SJSA1 (cell line): ENCODE data around the gene GPATCH1. TPM values are rescaled to one million over a fixed set of nuclear protein-coding genes. Genes with fewer than 3 reads are reported as not detected.
A peak's percentile ranks its signal among the peaks of the same experiment; 100 is the strongest.

Experiments used
- DNase-seq, 2 experiments: peaks; one replicate each; pipeline ENCODE4 v3.0.0-alpha.2; 2015 to 2020; ENCODE audit warnings: low spot score in 2 of 2, low read depth in 1 of 2
- H3K27ac ChIP-seq: fragments of 250-450 bp; sonication (Bioruptor Pico); 2 replicates; pipeline ENCODE4 v1.5.1; 2020; ENCODE audit warnings: mild to moderate bottlenecking, moderate library complexity
- H3K27me3 ChIP-seq: fragments of 250-450 bp; sonication (Bioruptor Pico); replicated peaks from 2 replicates; pipeline ENCODE4 v1.5.1; 2020; ENCODE audit warnings: mild to moderate bottlenecking, moderate library complexity
- H3K36me3 ChIP-seq: fragments of 250-450 bp; sonication (Bioruptor Pico); 2 replicates; pipeline ENCODE4 v1.5.1; 2020; ENCODE audit warnings: mild to moderate bottlenecking
- H3K4me1 ChIP-seq: fragments of 250-450 bp; sonication (Bioruptor Pico); replicated peaks from 2 replicates; pipeline ENCODE4 v1.6.1; 2021; ENCODE audit warnings: mild to moderate bottlenecking
- H3K4me3 ChIP-seq: fragments of 250-450 bp; sonication (Bioruptor Pico); 2 replicates; pipeline ENCODE4 v1.5.1; 2020; ENCODE audit warnings: mild to moderate bottlenecking
- H3K9me3 ChIP-seq: fragments of 250-450 bp; sonication (Bioruptor Pico); replicated peaks from 2 replicates; pipeline ENCODE4 v1.5.1; 2020; ENCODE audit warnings: mild to moderate bottlenecking
- total RNA-seq: library from RNA; depleted of rRNA; stranded (reverse); fragments of >200 nt; shearing (Covaris generic); gene quantifications from 2 replicates; pipeline ENCODE4 v1.2.3, GENCODE V29; 2014; rRNA removed

Gene GPATCH1
- total RNA-seq, 1 experiment from 2014 or later, result 12.1 TPM

GRCh38 chr19:33168528-33168927 is 87.5 kb downstream of the GPATCH1 start:
- no peak overlapping the region for H3K27ac ChIP-seq
- no peaks in the 10 kb centered on the region for H3K36me3 ChIP-seq
- no peak for DNase-seq
- no peaks in the 10 kb centered on the region for H3K9me3 ChIP-seq
- no peaks in the 10 kb centered on the region for H3K27me3 ChIP-seq
- no peak overlapping the region for H3K4me3 ChIP-seq
- peaks cover 11% of the 10 kb centered on the region for H3K4me1 ChIP-seq

GRCh38 chr19:33171222-33171795 is 90.3 kb downstream of the GPATCH1 start:
- DNase-seq, result no peak

GRCh38 chr19:33171916-33172359 is 91.0 kb downstream of the GPATCH1 start:
- no peaks in the 10 kb centered on the region for H3K27me3 ChIP-seq
- H3K9me3 ChIP-seq, result no peaks in the 10 kb centered on the region
- peaks cover 20% of the 10 kb centered on the region for H3K4me1 ChIP-seq
- H3K36me3 ChIP-seq, result peaks cover 5% of the 10 kb centered on the region
- H3K4me3 ChIP-seq, result no peak overlapping the region
- no peak overlapping the region for H3K27ac ChIP-seq
- DNase-seq, result peak; percentile 66 to 73

More at GRCh38 chr19:33171222-33171795, 90.3 kb downstream of the GPATCH1 start:
- no peaks in the 10 kb centered on the region for H3K27me3 ChIP-seq
- H3K9me3 ChIP-seq, result no peaks in the 10 kb centered on the region
- H3K4me1 ChIP-seq, result peaks cover 20% of the 10 kb centered on the region
- H3K4me3 ChIP-seq, result no peak overlapping the region
- peaks cover under 1% of the 10 kb centered on the region for H3K36me3 ChIP-seq
- no peak overlapping the region for H3K27ac ChIP-seq

- Histone ChIP-seq H3K27ac (no peak overlapping the region), H3K27me3 (no peaks in the 10 kb centered on the region), H3K4me1 (peaks cover 30% of the 10 kb centered on the region), H3K36me3 (peaks cover 5% of the 10 kb centered on the region), H3K9me3 (no peaks in the 10 kb centered on the region), H3K4me3 (no peak overlapping the region)
- no peak for DNase-seq
Measured at GRCh38 chr19:33174186-33174585, 93.2 kb downstream of the GPATCH1 start.

- no peak overlapping the region for H3K27ac ChIP-seq
- no peaks in the 10 kb centered on the region for H3K9me3 ChIP-seq
- peaks cover 5% of the 10 kb centered on the region for H3K36me3 ChIP-seq
- no peak overlapping the region for H3K4me3 ChIP-seq
- no peak for DNase-seq
- H3K27me3 ChIP-seq, result no peaks in the 10 kb centered on the region
- peaks cover 30% of the 10 kb centered on the region for H3K4me1 ChIP-seq
Measured at GRCh38 chr19:33175156-33175782, 94.3 kb downstream of the GPATCH1 start.

- peak overlapping the region; percentile 78 for H3K27ac ChIP-seq
- H3K4me3 ChIP-seq, result peak overlapping the region; percentile 74
- peaks cover 30% of the 10 kb centered on the region for H3K4me1 ChIP-seq
- no peaks in the 10 kb centered on the region for H3K27me3 ChIP-seq
- DNase-seq, result no peak
- H3K9me3 ChIP-seq, result no peaks in the 10 kb centered on the region
- H3K36me3 ChIP-seq, result peaks cover 5% of the 10 kb centered on the region
Measured at GRCh38 chr19:33175886-33176669, 95.1 kb downstream of the GPATCH1 start.

- no peaks in the 10 kb centered on the region for H3K9me3 ChIP-seq
- DNase-seq, result peak; percentile 99 to 100
- H3K27me3 ChIP-seq, result no peaks in the 10 kb centered on the region
- peaks cover 5% of the 10 kb centered on the region for H3K36me3 ChIP-seq
- H3K4me3 ChIP-seq, result peak overlapping the region; percentile 74
- peak overlapping the region; percentile 78 for H3K27ac ChIP-seq
- peaks cover 24% of the 10 kb centered on the region for H3K4me1 ChIP-seq
Measured at GRCh38 chr19:33176670-33177416, 95.9 kb downstream of the GPATCH1 start.

- H3K4me3 ChIP-seq, result peak overlapping the region; percentile 32
- H3K36me3 ChIP-seq, result peaks cover 5% of the 10 kb centered on the region
- no peaks in the 10 kb centered on the region for H3K9me3 ChIP-seq
- H3K27me3 ChIP-seq, result no peaks in the 10 kb centered on the region
- peaks cover 19% of the 10 kb centered on the region for H3K4me1 ChIP-seq
- no peak overlapping the region for H3K27ac ChIP-seq
- peak in 1 of 2 experiments; percentile 77 for DNase-seq
Measured at GRCh38 chr19:33177417-33177979, 96.5 kb downstream of the GPATCH1 start.

Other genes with a start within 250 kb of the GPATCH1 start
- not detected in 2 replicates for gene SLC7A9, start 211.4 kb upstream of the GPATCH1 start, total RNA-seq
- 15.3 and 15.9 TPM in 2 replicates for gene CEP89, start 109.2 kb upstream of the GPATCH1 start, total RNA-seq
- 1.8 and 3.3 TPM in 2 replicates for gene FAAP24, start 108.9 kb upstream of the GPATCH1 start, total RNA-seq
- 42.1 and 49.2 TPM in 2 replicates for gene RHPN2, start 16.3 kb upstream of the GPATCH1 start, total RNA-seq
- not detected in 2 replicates for gene WDR88, start 50.9 kb downstream of the GPATCH1 start, total RNA-seq
- 2.1 and 2.9 TPM in 2 replicates for gene LRP3, start 113.1 kb downstream of the GPATCH1 start, total RNA-seq
- not detected in 2 replicates for gene SLC7A10, start 144.7 kb downstream of the GPATCH1 start, total RNA-seq
- gene CEBPA, start 221.4 kb downstream of the GPATCH1 start, total RNA-seq, result 0.13 TPM in 1 of 2 replicates, not detected in the other